NCI-H128 (cell line): ENCODE data around the gene STX10.

ENCODE experiments used
- DNase-seq: peaks from one replicate; lab custom pipeline; 2025; ENCODE audit not compliant: unreplicated experiment; lab: John Stamatoyannopoulos, UW

Gene STX10

GRCh38 chr19:13121551-13122274 is 28.5 kb downstream of the STX10 start:
- no peak for DNase-seq

- DNase-seq, result no peak
Measured at GRCh38 chr19:13120817-13121216, 29.4 kb downstream of the STX10 start.

- no peak for DNase-seq
Measured at GRCh38 chr19:13120031-13120430, 30.1 kb downstream of the STX10 start.

- no peak for DNase-seq
Measured at GRCh38 chr19:13119627-13120026, 30.5 kb downstream of the STX10 start.

GRCh38 chr19:13118424-13119193 is 31.6 kb downstream of the STX10 start:
- DNase-seq, result peak; percentile 15

- DNase-seq, result peak; percentile 63
Measured at GRCh38 chr19:13117772-13118423, 32.3 kb downstream of the STX10 start, which contains the start of gene NACC1. Gene NACC1 (plus strand): TSS chr19:13118264. CDS start chr19:13135208, 16,944 bp downstream.

GRCh38 chr19:13117176-13117771 is 32.9 kb downstream of the STX10 start:
- no peak for DNase-seq

- DNase-seq, result peak; percentile 71
Measured at GRCh38 chr19:13116282-13117175, 33.6 kb downstream of the STX10 start, which contains the start of gene TRMT1. Gene TRMT1 (minus strand): TSS chr19:13116740. CDS start chr19:13116399, 341 bp downstream.

GRCh38 chr19:13115936-13116281 is 34.3 kb downstream of the STX10 start:
- no peak for DNase-seq

GRCh38 chr19:13112555-13112954 is 37.6 kb downstream of the STX10 start:
- DNase-seq, result no peak

- no peak for DNase-seq
Measured at GRCh38 chr19:13110099-13110610, 40.0 kb downstream of the STX10 start.

GRCh38 chr19:13109361-13110098 is 40.6 kb downstream of the STX10 start:
- no peak for DNase-seq

GRCh38 chr19:13104848-13105711 is 45.1 kb downstream of the STX10 start:
- DNase-seq, result no peak

GRCh38 chr19:13104360-13104847 is 45.8 kb downstream of the STX10 start:
- no peak for DNase-seq

GRCh38 chr19:13103581-13104359 is 46.4 kb downstream of the STX10 start:
- no peak for DNase-seq

- DNase-seq, result no peak
Measured at GRCh38 chr19:13102666-13103580, 47.3 kb downstream of the STX10 start, which contains the start of gene LYL1. Gene LYL1 (minus strand): TSS chr19:13102858. CDS start chr19:13101171, 1,687 bp downstream.

- DNase-seq, result no peak
Measured at GRCh38 chr19:13102416-13102665, 47.8 kb downstream of the STX10 start.
